Vagina (tissue), 2 donors: ENCODE measurements around the gene COL25A1.

Experiments used
- POLR2AphosphoS5 ChIP-seq, 2 donors: sonication (generic); formaldehyde crosslinking; IDR thresholded peaks; one replicate each; pipeline ENCODE4 v1.9.0; 2017; ENCODE audit warnings: antibody characterized with exemption in 2 of 2, mild to moderate bottlenecking in 2 of 2, low read depth in 1 of 2; ENCODE audit not compliant: insufficient read depth in 1 of 2
- TF ChIP-seq, protein P1 (sequence below), 3 experiments: fragments of 450-650 bp in 2 of 3; fragments of 200-600 bp in 1 of 3; sonication (generic) in 1 of 3; IDR thresholded peaks; one replicate each; pipeline ENCODE4 v1.5.1; 2017 to 2019; ENCODE audit warnings: antibody characterized with exemption in 3 of 3, mild to moderate bottlenecking in 2 of 3, moderate library complexity in 2 of 3

DNA sequence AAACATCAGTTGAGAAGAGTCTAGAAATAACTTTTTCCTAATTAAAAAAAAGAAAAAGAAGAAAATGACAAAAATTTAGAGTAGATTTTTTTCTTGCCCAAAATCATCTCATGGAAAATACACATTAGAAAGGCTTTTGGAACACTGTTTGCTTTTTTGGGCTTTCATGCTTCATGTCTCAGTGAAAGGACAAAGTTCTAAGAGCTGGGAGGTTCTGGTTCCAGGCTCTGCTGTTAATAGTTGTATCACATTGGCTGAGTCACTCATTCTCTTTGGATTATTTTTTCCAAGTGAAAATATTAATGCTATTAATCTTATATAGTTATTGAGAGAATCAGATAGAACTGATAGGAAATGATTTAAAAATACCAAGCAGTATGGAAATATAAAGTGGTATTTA lies 506.7 kb downstream of the COL25A1 start:
- TF ChIP-seq, protein P1, sequence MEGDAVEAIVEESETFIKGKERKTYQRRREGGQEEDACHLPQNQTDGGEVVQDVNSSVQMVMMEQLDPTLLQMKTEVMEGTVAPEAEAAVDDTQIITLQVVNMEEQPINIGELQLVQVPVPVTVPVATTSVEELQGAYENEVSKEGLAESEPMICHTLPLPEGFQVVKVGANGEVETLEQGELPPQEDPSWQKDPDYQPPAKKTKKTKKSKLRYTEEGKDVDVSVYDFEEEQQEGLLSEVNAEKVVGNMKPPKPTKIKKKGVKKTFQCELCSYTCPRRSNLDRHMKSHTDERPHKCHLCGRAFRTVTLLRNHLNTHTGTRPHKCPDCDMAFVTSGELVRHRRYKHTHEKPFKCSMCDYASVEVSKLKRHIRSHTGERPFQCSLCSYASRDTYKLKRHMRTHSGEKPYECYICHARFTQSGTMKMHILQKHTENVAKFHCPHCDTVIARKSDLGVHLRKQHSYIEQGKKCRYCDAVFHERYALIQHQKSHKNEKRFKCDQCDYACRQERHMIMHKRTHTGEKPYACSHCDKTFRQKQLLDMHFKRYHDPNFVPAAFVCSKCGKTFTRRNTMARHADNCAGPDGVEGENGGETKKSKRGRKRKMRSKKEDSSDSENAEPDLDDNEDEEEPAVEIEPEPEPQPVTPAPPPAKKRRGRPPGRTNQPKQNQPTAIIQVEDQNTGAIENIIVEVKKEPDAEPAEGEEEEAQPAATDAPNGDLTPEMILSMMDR (IDR thresholded peaks at IDR 0.05) = no peak
- TF ChIP-seq POLR2AphosphoS5 (IDR thresholded peaks at IDR 0.05; ENCODE audit: insufficient read depth in 1 of 2, low read depth in 1 of 2) = no peak
